GM18498 (cell line): ENCODE results near the gene LMOD1.
"Not testable (repeated sequence)": the region's sequence is repeated elsewhere in the genome, so short reads cannot be mapped to it uniquely, and the experiment has no call there.

Experiments used
- ATAC-seq: cut with Tn5 transposase; IDR thresholded peaks from one replicate; pipeline ENCODE4 v1.9.1; 2021; ENCODE audit warnings: mild to moderate bottlenecking, moderate library complexity; ENCODE audit not compliant: unreplicated experiment

Gene LMOD1

DNA sequence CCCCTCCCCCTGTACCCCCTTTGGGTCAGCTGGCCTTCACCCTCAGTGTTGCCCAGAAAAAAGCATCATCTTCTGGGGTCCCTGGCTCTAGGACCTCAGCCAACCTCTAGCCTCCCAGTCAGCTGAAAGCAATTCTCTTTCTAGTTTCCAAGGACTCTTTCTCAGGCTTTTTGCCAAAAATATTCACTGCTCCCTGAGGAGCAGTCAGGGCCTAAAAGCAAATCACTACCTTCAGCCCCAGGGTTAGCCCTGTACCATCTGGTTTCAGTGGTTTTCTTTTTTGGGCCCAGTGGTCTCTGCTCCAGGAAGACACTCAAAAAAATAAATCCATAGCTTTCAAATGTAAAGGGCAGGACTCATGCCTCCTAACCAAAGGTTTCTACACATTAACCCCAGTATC lies 3.1 kb upstream of the LMOD1 start:
- ATAC-seq, result no peak

DNA sequence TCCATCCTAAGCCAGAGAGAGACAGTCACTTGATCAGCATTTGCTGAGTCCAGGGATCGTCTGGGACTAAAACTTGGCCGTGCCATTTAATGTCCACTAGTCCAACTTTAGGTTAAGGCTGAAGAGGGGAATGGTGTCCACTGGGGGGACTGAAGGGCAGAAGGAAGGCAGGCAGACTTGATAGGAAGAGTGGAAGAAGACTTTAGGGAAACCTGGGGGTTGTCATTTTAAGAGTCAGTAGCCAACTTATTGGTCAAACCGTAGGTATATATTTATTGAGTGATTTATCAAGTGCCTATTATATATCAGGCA lies 1.3 kb upstream of the LMOD1 start:
- no peak for ATAC-seq

DNA sequence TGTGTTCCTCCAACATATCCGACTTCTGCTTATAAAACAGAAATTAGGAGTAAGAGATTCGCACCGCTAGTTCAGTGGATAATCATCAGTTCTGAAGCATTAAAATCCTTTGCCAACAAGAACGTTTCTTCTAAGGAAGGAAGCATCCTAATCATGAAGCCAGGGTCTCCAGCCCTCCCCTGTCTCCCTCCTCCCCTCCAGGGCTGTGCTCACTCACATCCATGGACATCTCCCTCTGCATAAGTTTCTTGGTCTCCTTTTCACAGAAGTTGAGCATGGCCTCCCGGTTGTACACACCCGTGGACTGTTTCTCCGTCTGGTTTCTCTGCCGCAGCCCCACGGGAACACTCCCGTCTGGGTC lies 505 bp downstream of the LMOD1 start:
- ATAC-seq, result no peak

DNA sequence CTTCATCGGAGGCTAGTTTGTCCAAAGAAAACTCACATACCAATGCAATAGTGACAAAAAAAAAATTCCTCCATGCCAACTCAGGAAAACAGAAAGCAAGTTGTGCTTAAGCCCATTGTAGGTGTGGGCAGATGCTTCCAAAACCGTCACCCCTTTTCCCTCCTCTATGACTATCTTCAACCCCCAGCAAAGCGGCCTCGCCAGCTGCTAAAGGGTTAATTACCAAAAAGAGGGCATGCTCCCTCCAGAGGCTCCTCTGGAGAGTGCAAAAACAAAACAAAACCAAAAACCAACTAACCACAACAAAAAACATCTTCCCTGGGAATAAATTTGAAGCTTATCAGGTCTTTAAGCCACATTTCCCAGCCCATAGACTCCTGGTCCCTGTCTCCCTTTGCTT lies 1.2 kb downstream of the LMOD1 start:
- ATAC-seq, result no peak

DNA sequence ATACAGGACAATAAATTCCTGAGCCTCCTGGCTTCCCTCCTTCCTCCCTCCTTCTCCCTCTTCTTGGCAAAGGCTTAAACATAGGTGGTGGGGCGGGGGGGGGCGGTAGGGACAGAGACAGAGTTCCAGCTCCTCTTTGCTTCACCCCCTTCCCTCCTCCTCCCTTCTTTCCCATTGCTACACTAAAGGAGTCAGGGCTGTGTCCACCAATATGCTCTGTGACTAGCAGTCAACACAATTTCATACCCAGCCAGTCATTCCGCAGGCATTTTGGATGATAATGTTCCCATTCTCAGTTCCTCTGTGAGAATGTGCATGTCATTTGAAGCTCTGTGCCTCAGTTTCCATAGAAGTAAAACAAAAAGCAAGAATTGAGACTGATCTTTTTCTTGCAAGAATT lies 1.7 kb downstream of the LMOD1 start:
- ATAC-seq, result no peak

DNA sequence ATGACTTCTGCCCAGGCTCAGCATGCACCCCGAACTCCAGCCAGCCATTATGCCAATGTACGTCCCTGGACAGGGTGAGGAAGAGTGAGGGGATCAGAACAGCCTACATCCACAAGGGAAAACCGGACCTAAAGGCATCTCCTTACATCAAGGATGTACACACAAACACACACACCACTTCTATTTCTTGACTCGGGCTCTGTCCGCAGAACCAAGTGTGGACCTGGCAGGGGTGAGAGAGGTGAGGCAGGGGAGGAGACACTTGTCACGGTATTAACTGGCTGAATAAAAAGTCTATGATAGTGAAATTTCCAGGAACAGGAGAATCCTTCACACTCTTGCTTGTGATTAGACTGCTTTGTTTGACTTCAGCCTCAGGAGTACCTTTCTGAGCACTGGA lies 2.3 kb downstream of the LMOD1 start:
- ATAC-seq, result no peak

DNA sequence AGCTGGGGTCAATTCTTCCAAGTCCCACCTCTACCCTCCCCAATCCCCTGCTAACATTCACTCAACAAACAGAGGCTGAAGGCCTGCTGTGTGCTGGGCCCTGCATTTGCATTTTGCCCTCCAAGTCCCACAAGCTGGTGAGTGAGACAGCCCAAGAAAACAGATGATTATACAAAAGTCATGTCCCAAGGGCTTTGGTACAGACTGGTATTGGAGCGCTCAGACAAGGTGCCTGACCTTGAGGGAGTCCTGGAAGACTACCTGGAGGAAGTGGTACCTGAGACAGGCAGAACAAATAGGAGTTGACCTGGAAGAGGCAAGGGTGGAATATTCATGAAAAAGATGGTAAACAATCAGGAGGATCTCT lies 4.2 kb downstream of the LMOD1 start:
- no peak for ATAC-seq

DNA sequence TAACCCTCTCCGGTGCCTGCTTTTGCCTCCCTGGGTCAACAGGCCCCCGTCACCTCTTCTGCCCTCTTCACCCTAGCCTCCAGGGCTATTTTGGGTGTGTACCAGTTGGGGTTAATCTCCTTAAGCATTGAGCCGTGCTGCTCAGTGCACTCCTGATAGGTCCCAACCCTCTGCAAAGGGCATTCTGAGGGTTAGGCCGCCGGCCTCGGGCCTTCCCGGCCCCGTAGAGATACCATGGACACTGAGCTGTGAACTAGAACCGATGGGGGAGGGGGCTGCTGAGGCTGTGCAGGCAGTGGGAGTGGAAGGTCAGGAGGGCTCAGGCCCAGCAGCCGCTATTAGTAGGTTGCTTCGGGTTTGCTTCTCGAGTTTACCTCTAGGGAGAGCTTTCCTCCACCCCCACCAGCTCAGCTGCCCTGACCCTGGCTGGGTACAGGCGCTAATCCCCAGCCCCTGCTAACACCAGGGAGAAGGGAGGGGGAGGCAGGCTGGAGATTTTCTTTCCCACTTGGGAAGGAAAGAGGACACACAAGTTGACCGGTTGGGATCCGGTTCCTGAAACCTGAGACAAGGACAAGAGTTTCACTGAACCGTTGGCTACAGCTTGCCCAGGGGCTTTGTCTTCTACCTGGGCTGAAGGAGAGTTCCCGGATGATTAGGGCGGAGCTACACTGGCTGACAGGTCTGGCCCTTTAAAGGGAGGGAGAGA lies 4.8 kb downstream of the LMOD1 start:
- no peak for ATAC-seq

DNA sequence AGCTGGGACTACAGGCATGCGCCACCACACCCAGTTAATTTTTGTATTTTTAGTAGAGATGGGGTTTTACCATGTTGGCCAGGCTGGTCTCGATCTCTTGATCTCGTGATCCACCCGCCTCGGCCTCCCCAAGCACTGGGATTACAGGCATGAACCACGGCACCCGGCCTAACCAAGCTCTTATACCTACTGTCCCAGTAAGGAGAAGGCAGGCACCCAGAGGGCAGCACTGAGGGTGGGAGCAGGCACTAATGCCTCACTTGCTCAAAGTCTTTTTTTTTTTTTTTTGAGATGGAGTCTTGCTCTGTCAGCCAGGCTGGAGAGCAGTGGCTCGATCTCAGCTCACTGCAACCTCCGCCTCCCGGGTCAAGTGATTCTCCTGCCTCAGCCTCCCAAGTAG lies 6.0 kb downstream of the LMOD1 start:
- not testable (repeated sequence) for ATAC-seq

DNA sequence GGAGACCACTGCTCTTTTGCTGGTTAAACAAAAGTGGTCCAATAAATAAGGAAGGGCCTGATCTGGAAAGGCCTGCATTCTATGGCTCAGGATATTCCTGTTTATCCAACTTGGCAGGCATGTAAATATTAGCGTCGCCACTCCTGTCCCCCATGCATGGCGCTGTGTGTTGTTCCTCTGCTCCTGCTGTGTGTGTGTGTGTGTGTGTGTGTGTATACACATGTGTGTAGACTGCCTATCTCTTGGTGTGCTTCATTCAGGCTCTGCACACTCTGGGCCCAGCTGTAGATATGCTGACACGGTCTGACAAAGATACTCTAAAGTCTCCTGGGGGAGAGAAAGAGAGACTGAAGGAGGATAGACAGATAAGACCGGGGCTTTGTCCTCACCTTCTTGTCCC lies 6.8 kb downstream of the LMOD1 start:
- no peak for ATAC-seq

DNA sequence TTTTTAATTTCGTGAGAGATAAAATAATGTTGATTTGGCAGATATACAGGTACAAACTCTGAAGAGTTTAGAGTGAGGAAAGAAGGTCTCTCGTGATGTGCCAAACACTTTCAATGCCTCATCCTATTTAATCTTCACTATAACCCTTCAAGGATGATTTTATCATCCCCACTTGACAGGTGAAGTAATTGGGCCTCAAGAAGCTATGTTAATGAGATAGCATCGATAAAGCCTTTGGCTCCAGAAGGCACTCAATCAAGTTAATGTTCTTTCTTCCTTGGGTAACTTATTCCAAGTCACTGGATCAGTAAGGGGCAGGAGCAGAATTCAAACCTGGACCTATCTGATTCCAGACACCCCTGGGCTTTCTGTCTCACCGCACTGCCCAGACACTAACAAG lies 7.2 kb downstream of the LMOD1 start:
- no peak for ATAC-seq

DNA sequence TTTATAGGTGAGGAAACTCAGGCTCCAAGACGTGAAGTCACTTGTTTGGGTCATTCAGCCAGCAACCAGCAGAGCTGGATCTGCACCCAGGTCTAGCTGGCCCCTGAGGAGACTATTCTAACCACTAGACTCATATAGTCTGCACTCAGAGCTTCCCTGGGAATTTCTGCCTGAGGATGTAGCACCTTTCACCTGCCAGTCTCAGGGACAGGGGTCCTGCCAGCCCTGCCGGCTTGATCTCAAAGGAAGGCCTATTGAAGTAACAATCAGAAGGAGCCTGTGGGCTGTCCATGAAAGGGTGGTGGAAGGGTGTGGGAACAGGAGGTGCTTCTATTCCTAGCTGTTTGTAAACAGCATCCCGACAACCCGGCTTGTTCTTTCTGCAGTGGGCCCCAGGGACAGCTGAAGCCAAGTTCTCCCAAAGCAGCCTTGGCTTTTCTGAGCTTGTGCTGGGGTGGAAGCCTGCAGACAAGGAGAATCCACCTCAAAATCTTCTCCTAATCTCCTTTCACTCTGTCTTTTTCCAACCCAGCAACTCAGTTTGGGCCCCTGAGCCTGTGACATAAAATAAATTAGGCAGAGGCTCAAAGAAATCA lies 7.8 kb downstream of the LMOD1 start:
- no peak for ATAC-seq

DNA sequence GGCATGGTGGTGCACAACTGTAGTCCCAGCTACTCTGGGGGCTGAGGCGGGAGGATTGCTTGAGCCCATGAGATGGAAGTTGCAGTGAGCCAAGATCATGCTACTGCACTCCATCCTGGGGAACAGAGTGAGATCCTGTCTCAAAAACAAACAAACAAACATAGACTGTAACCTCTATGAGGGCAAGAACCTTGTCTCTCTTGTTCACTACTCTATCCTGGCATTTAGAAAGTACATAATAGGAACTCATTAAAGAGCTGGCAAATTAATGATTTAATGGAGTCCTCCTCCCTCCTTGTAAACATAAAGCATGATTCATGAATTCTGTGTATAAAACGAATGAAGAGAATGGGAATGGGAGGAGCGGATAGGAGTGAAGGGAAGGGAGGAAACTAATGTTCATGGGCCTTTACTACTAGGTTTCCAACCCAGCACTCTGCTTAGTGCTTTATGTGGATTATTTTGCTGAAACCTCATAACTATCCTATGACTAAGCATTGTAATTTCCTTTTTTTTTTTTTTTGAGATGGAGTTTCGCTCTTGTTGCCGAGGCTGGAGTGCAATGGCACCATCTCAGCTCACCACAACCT lies 8.6 kb downstream of the LMOD1 start:
- ATAC-seq, result no peak

DNA sequence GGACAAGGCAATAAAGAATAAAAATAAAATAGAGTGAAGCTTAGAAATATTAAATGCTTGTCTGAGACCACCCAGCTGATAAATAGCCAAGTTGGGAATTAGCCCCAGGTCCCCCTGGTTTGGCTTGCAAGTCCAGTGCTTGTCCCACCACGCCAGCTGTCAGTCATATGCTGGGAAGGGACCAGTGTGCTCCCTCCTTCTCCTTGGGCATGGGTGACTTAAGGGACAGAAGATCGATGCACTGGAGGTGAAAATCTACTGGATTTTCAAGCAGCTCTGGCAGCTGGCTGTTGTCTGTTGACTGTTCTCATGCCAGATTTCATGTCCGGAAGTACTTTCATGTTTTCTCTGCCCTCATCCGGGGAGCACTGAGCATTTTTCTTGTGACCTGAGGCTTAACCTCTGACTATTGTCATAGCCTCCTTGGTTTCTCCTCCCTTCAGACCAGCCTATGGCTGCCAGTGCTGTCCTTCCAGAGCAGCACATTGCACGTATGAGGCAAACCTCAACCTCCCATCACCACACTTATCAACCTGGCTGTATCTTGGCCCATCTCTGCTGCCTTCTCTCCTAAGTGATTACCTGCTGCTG lies 12.4 kb downstream of the LMOD1 start:
- no peak for ATAC-seq

DNA sequence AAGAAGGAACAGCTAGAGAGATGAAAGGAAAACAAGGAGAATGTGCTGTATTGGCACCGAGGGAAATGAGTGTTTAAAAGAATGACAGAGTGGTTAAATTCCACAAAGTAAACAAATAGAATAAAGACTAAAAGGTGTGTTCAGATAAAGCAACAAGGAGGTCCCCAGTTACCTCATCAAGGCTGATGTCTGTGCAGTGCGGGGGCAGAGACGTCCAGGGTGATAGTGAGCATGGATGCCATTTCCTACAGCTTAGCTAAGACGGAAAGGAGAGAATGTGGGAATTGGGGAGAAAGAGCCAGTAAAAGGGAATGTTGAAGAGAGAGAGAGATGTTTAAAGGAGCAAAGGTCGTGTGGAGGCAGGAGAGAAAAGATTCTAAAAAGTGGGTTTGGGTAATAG lies 15.5 kb downstream of the LMOD1 start:
- no peak for ATAC-seq

DNA sequence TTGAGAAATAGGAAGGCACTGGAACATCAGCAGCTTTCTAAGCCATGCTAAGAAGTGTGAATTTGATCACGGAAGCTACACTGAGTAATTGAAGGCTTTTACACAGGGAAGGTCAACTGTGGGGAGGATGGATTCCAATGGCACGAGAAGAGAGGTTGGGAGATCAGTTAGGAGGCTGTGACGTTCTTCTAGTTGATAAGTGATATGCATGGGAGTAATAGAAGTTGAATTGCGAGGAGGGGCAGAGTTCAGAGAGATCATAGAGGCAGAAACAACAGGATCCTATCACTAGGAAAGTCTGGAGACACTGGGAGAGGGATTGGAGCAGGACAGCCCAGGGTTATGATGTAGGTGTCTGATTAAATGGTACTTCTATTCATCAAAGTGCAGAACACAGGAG lies 16.2 kb downstream of the LMOD1 start:
- no peak for ATAC-seq

DNA sequence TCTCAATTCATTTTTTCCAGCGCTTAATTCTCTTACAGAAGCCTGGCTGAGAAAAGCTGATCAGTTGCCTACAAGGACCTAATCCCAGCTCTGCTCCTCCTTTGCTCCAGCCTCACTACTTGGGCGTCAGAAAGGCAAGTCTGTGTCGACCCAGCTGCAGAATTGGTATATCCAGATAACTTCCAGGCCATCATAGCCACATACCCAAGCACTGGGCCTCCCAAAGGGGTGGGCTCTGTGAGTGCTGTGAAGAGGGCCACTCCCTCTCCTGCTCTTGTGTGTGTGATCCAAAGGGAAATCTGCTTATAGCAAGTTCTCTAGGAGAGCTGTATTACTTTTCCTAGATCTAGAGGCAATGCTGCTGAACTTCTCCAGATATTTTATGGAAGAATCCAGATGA lies 18.1 kb downstream of the LMOD1 start:
- no peak for ATAC-seq

DNA sequence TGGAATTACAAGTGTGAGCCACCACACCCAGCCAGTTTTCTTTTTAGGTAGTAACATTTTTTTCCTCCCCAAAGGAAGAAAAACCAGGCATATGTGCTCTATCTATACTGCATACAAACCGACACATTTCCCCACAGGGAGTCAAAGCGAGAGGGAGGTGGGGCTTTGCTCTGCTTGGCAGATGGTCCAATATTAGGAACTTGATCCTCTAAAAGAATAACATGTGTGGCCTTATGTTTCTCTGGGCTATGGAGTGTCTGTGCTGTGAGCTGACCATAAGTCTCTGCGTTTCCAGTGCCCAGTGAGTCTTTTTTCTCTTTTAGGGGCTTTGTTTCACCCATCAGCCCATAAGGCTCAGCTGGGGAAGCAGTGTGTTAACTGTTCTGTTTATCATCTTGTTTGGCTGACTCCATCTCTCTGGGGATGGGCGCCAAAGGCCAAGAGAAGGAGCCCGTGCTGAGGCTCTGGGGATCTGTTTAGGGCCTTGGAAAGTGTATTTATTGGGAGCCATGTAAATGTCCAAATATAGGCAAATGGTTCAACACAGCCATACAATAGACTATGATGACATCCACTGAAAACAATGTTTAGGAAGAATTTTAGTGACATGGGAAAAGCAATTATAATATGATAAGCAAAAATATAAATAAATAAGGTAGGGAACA lies 20.2 kb downstream of the LMOD1 start:
- ATAC-seq, result no peak

DNA sequence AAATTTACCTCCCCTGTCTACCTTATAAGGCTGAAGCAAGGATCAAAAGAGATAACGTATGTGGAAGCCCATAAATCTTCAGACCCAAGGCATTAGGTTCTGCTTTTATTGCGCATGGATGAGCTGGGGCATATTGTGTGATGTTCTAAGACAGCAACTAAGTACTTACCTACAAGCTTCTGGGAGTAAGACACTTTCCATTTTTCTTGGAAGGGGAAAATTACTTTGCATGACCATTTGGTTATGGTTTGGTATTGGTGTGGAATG lies 21.1 kb downstream of the LMOD1 start:
- no peak for ATAC-seq

DNA sequence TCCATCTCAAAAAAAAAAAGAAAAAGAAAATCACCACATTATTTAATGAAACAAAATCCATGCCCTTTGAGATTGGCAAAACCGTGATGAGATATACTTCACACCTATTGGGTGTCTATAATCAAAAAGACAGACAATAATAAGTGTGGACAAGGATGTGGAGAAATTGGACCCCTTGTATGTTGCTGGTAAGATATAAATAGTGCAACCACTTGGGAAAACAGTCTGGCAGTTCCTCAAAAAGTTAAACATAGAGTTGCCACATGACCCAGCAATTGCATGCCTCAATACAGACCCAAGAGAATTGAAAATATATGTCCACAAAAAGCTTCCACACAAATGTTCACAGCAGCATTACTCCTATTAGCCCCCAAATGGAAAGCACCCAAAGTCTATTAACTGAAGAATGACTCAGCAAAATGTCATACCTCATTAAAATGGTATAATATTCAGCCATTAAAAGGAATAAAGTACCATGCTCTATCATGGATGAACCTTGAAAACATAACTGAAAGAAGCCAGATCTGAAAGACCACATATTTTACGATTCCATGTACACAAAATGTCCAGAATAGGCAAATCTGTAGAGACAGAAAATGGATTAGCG lies 24.3 kb downstream of the LMOD1 start:
- no peak for ATAC-seq

DNA sequence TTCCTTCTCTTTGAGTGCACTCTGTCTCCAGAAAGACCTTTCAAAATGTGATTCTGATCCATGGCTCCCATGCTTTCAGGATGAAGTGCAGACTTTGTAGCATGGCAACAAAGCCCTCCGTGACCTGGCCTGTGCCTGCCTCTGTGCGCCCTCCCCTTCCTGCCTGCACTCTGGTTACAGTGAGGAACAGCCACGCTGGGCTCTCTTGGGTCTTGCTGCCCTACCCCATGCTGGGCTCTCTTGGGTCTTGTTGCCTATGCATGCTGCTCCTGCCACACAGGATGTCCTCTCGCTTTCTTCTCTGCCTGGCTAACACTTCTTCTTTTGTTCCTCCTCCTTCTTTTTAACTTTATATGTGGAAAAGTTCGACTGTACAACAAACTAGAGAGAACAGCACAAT lies 28.0 kb downstream of the LMOD1 start:
- no peak for ATAC-seq
